ENCODE measurements around the gene PIP4K2C. TPM values are rescaled to one million over a fixed set of nuclear protein-coding genes. Genes with fewer than 3 reads are reported as not detected.
"Not testable (repeated sequence)": the region's sequence is repeated elsewhere in the genome, so short reads cannot be mapped to it uniquely, and the experiment has no call there.

Gene PIP4K2C
- polyA plus RNA-seq, 2 of the 4 experiments (the other 2 are of a cell fraction) = 35.3 to 62.9 TPM

GRCh38 chr12:57569858-57570257, 21.1 kb upstream of the PIP4K2C start:
- CTCF ChIA-PET = interaction anchor here (0.9 to 9.3 kb wide), 4 partner anchors 14 to 167 kb away, joined by 3 to 104 read pairs (median 4); no protein-coding TSS in a partner anchor
- no peak for FAIRE-seq

GRCh38 chr12:57570438-57570837, 20.6 kb upstream of the PIP4K2C start:
- ChIA-PET POLR2A (interaction anchor here (0.6 kb wide), 1 partner anchor 24 kb away, joined by 4 read pairs; no protein-coding TSS in a partner anchor), CTCF (interaction anchor here (0.8 to 9.3 kb wide), 5 partner anchors 13 to 165 kb away, joined by 3 to 104 read pairs (median 4); no protein-coding TSS in a partner anchor)
- not testable (repeated sequence) for H3K4me2 ChIP-seq; DNase-seq (ENCODE audit: low read depth in 1 of 2, low spot score in 1 of 2); ATAC-seq; H3K27ac ChIP-seq; FAIRE-seq; H3K4me1 ChIP-seq; H3K4me3 ChIP-seq; H3K9me3 ChIP-seq
- 60% methylated on average over 13 of the region's 13 CpGs for WGBS (ENCODE audit: missing lambda C conversion rate)

More at GRCh38 chr12:57569858-57570257, 21.1 kb upstream of the PIP4K2C start:
- H3K9me3 ChIP-seq = no peaks in the 10 kb centered on the region
- TF ChIP-seq HEYL (CRISPR knock-in tag; IDR thresholded peaks at IDR 0.05) = no peak
- no peak for TF ChIP-seq PHF8 (IDR thresholded peaks at IDR 0.05; ENCODE audit: borderline replicate concordance, low read depth)
- TF ChIP-seq FOSL2 (IDR thresholded peaks at IDR 0.05) = no peak
- no peak for TF ChIP-seq FOSL2 (CRISPR knock-in tag; IDR thresholded peaks at IDR 0.05)
- no peak for TF ChIP-seq MAFK (IDR thresholded peaks at IDR 0.05; ENCODE audit: partially characterized antibody)
- no peak for TF ChIP-seq SMC3 (IDR thresholded peaks at IDR 0.05)
- TF ChIP-seq NFE2L2 (conservative IDR thresholded peaks at IDR 0.05; ENCODE audit: low read length) = no peak
- TF ChIP-seq POLR2AphosphoS2 (conservative IDR thresholded peaks at IDR 0.05; ENCODE audit: low read length) = no peak
- TF ChIP-seq RNF2 (IDR thresholded peaks at IDR 0.05; ENCODE audit: borderline replicate concordance, low read depth) = no peak
- TF ChIP-seq CEBPB (IDR thresholded peaks at IDR 0.05) = no peak
- no peak for TF ChIP-seq HOXA7 (CRISPR knock-in tag; IDR thresholded peaks at IDR 0.05)
- TF ChIP-seq ZNF302 (CRISPR knock-in tag; IDR thresholded peaks at IDR 0.05) = no peak
- TF ChIP-seq HOXB13 (CRISPR knock-in tag; IDR thresholded peaks at IDR 0.05; ENCODE audit: low read depth) = no peak
- no peak for TF ChIP-seq BHLHE40 (IDR thresholded peaks at IDR 0.05; ENCODE audit: low read depth, low read length)
- no peak for TF ChIP-seq PBX3 (IDR thresholded peaks at IDR 0.05)
- no peaks in the 10 kb centered on the region for H3K4me1 ChIP-seq
- no peak for ATAC-seq
- H3K4me2 ChIP-seq = no peak overlapping the region
- no peak for DNase-seq (ENCODE audit: low read depth in 1 of 2, low spot score in 1 of 2)
- 72% methylated on average over 18 of the region's 18 CpGs for WGBS (ENCODE audit: missing lambda C conversion rate)
- no peak overlapping the region for H3K4me3 ChIP-seq
- POLR2A ChIA-PET = no interaction called here
- no peak overlapping the region for H3K27ac ChIP-seq

- ChIA-PET POLR2A (no interaction called here), CTCF (interaction anchor here (1.1 to 9.3 kb wide), 3 partner anchors 12 to 61 kb away, joined by 4 to 104 read pairs (median 5); partner anchors contain the start of gene B4GALNT1)
These were observed 18.8 kb upstream of the PIP4K2C start for GRCh38 chr12:57571926-57572762.

More at GRCh38 chr12:57571926-57572762, 18.8 kb upstream of the PIP4K2C start:
- DNase-seq (ENCODE audit: low read depth in 1 of 2, low spot score in 1 of 2) (no peak), FAIRE-seq (no peak), ATAC-seq (peak; percentile 17 to 28; a peak in 2 of 6 replicates)
- H3K4me1 ChIP-seq = no peaks in the 10 kb centered on the region
- no peak overlapping the region for H3K27ac ChIP-seq
- no peak overlapping the region for H3K4me2 ChIP-seq
- 79% methylated on average over 12 of the region's 12 CpGs for WGBS (ENCODE audit: missing lambda C conversion rate)
- H3K4me3 ChIP-seq = no peak overlapping the region
- no peaks in the 10 kb centered on the region for H3K9me3 ChIP-seq
- TF ChIP-seq ESRRA (IDR thresholded peaks at IDR 0.05; ENCODE audit: borderline replicate concordance, low read length) (no peak), PBX3 (IDR thresholded peaks at IDR 0.05) (no peak), JUN (IDR thresholded peaks at IDR 0.05) (no peak), SREBF2 (IDR thresholded peaks at IDR 0.05) (no peak), RFX5 (IDR thresholded peaks at IDR 0.05) (no peak), ZFP36 (IDR thresholded peaks at IDR 0.05; ENCODE audit: borderline replicate concordance, partially characterized antibody) (no peak), NPAS2 (CRISPR knock-in tag; IDR thresholded peaks at IDR 0.05; ENCODE audit: borderline replicate concordance) (no peak)

All from A549 (cell line).